Gastrocnemius medialis (tissue), 4 donors: ENCODE results near the gene TCP1. TPM values are rescaled to one million over a fixed set of nuclear protein-coding genes. Genes with fewer than 3 reads are reported as not detected.

Source experiments
- ATAC-seq, 2 donors: fragments of 150-250 bp; one replicate each; pipeline ENCODE4 v1.9.1; 2016
- DNase-seq, 2 donors: peaks; one replicate each; pipeline ENCODE4 v3.0.0-alpha.2; 2019
- H3K27ac ChIP-seq, 4 donors: fragments of 200-600 bp; sonication (generic); 1 replicate in 1 of 4; 2 replicates in 3 of 4; pipeline ENCODE4 v1.5.1; 2016 to 2018; ENCODE audit warnings: mild to moderate bottlenecking in 2 of 4, moderate library complexity in 1 of 4
- H3K27me3 ChIP-seq, 3 donors: fragments of 200-600 bp; sonication (generic) in 2 of 3; 1 replicate in 1 of 3; 2 replicates in 2 of 3; pipeline versions ENCODE4 v1.5.1 to v1.6.0; 2016 to 2019; ENCODE audit warnings: mild to moderate bottlenecking in 1 of 3, moderate library complexity in 1 of 3
- H3K36me3 ChIP-seq, 2 donors: fragments of 200-600 bp; sonication (generic) in 1 of 2; one replicate each; pipeline ENCODE4 v1.5.1; 2017 to 2018
- H3K4me1 ChIP-seq, 2 donors: fragments of 200-600 bp; sonication (generic) in 1 of 2; one replicate each; pipeline ENCODE4 v1.5.1; 2016 to 2017; ENCODE audit warnings: mild to moderate bottlenecking in 2 of 2
- H3K4me3 ChIP-seq, 4 donors: fragments of 200-600 bp; sonication (generic) in 3 of 4; 1 replicate in 1 of 4; 2 replicates in 3 of 4; pipeline ENCODE4 v1.5.1; 2016 to 2019; ENCODE audit warnings: mild to moderate bottlenecking in 2 of 4
- H3K9me3 ChIP-seq, 3 donors: fragments of 200-600 bp; sonication (generic) in 2 of 3; 1 replicate in 1 of 3; 2 replicates in 2 of 3; pipeline ENCODE4 v1.5.1; 2016 to 2019
- POLR2A ChIP-seq, 2 donors: fragments of 450-650 bp; IDR thresholded peaks; one replicate each; pipeline ENCODE4 v1.6.1; 2017; ENCODE audit warnings: antibody characterized with exemption in 2 of 2, mild to moderate bottlenecking in 2 of 2, moderate library complexity in 2 of 2
- in situ Hi-C, 4 donors: fragments of 200-750 bp; cut with MboI; loops; one replicate each; pipeline versions ENCODE4 v1.15.0 to v1.8.0; 2017; ENCODE audit warnings: low sequenced_read_pairs in 4 of 4
- intact Hi-C: fragments of 100-400 bp; cut with DNase I; formaldehyde crosslinking; loops from one replicate; pipeline ENCODE4 v1.15.1; 2023; ENCODE audit warnings: low total_unique reads
- total RNA-seq, 4 donors: library from RNA; depleted of rRNA; stranded (reverse); fragments of >200 nt; gene quantifications; one replicate each; pipeline versions ENCODE4 v1.1.0 to v1.2.3, GENCODE V29; 2016
- TF ChIP-seq, protein P1 (sequence below), 5 experiments: fragments of 450-650 bp in 3 of 5; fragments of 200-600 bp in 2 of 5; sonication (generic) in 2 of 5; IDR thresholded peaks in 4 of 5; conservative IDR thresholded peaks in 1 of 5; 1 replicate in 4 of 5; 2 replicates in 1 of 5; pipeline ENCODE4 v1.5.1; 2016 to 2019; ENCODE audit warnings: antibody characterized with exemption in 5 of 5, mild to moderate bottlenecking in 3 of 5, moderate library complexity in 3 of 5

TCP1 gene
- total RNA-seq, 4 donors from 2014 or later: 135 to 256 (median 166) TPM

DNA sequence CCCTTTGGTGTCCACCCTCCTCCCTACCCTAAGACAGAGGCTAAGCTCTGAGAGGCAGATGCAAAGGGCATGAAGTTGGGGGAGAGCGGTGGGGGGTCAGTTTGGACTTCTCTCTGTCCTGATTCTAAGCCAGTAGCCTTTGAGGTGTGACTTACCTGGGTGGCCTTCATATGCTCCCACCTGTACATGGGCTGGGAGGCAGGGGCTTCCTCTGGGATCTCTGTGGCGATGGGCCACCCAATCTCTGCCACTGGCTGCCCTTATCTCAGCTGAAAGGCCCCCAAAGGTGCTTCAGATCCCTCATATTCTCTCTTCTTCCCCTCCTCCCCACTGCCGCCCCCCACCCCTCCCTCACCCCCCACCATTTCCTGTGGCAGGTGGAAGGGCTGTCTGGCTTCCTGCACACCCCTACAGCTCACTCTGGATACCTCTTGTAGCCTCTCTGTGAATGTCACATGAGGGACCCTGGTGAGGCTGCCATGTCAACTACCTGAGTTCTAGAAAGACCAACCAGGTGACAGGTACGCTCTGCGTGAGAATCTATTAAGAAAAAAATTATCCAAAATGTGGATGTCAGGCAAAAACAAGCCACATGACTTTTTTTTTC, 44.7 kb upstream of the TCP1 start:
- intact Hi-C loops (no loop called here), in situ Hi-C loops (no loop called here)
- H3K4me3 ChIP-seq: no peak overlapping the region
- H3K36me3 ChIP-seq: no peaks in the 10 kb centered on the region
- H3K27ac ChIP-seq: no peak overlapping the region
- no peaks in the 10 kb centered on the region for H3K27me3 ChIP-seq
- no peaks in the 10 kb centered on the region for H3K9me3 ChIP-seq
- TF ChIP-seq POLR2A (IDR thresholded peaks at IDR 0.05): no peak
- TF ChIP-seq, protein P1, sequence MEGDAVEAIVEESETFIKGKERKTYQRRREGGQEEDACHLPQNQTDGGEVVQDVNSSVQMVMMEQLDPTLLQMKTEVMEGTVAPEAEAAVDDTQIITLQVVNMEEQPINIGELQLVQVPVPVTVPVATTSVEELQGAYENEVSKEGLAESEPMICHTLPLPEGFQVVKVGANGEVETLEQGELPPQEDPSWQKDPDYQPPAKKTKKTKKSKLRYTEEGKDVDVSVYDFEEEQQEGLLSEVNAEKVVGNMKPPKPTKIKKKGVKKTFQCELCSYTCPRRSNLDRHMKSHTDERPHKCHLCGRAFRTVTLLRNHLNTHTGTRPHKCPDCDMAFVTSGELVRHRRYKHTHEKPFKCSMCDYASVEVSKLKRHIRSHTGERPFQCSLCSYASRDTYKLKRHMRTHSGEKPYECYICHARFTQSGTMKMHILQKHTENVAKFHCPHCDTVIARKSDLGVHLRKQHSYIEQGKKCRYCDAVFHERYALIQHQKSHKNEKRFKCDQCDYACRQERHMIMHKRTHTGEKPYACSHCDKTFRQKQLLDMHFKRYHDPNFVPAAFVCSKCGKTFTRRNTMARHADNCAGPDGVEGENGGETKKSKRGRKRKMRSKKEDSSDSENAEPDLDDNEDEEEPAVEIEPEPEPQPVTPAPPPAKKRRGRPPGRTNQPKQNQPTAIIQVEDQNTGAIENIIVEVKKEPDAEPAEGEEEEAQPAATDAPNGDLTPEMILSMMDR (IDR thresholded peaks at IDR 0.05 in 4 of 5, conservative IDR thresholded peaks at IDR 0.05 in 1 of 5): no peak
- no peaks in the 10 kb centered on the region for H3K4me1 ChIP-seq
- no peak for ATAC-seq
- DNase-seq: no peak

- ATAC-seq (no peak), DNase-seq (no peak)
- in situ Hi-C loops (no loop called here), intact Hi-C loops (no loop called here)
- Histone ChIP-seq H3K4me1 (no peaks in the 10 kb centered on the region), H3K36me3 (no peaks in the 10 kb centered on the region), H3K27ac (no peak overlapping the region), H3K27me3 (no peaks in the 10 kb centered on the region), H3K9me3 (no peaks in the 10 kb centered on the region), H3K4me3 (no peak overlapping the region)
- TF ChIP-seq POLR2A (IDR thresholded peaks at IDR 0.05): no peak
- TF ChIP-seq, protein P1 (IDR thresholded peaks at IDR 0.05 in 4 of 5, conservative IDR thresholded peaks at IDR 0.05 in 1 of 5): no peak
These were observed 44.2 kb upstream of the TCP1 start for GRCh38 chr6:159833556-159833955.

GRCh38 chr6:159832946-159833345, 43.5 kb upstream of the TCP1 start:
- Histone ChIP-seq H3K36me3 (no peaks in the 10 kb centered on the region), H3K4me1 (no peaks in the 10 kb centered on the region), H3K27ac (no peak overlapping the region), H3K4me3 (no peak overlapping the region), H3K9me3 (no peaks in the 10 kb centered on the region), H3K27me3 (no peaks in the 10 kb centered on the region)
- intact Hi-C loops: no loop called here
- no peak for DNase-seq
- ATAC-seq: no peak
- in situ Hi-C loops: no loop called here
- TF ChIP-seq POLR2A (IDR thresholded peaks at IDR 0.05): no peak
- TF ChIP-seq, protein P1 (IDR thresholded peaks at IDR 0.05 in 4 of 5, conservative IDR thresholded peaks at IDR 0.05 in 1 of 5): no peak

DNA sequence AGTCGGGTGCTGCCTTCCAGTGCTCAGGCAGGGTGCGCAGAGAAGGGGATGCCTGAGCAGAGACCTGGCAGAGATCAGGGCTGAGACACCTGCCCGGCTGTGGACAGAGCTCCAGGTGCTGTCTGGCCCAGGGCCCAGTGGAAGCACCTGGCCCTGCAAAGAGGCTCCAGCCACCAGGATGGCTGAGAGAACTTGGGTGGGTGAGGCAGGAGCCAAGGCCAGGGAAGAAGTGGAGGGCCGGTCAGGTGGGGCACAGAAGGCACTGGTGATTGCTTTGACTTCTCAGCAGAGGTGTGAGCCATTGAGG, 41.9 kb upstream of the TCP1 start:
- no peak for TF ChIP-seq POLR2A (IDR thresholded peaks at IDR 0.05)
- TF ChIP-seq, protein P1 (IDR thresholded peaks at IDR 0.05 in 4 of 5, conservative IDR thresholded peaks at IDR 0.05 in 1 of 5): no peak
- Histone ChIP-seq H3K9me3 (no peaks in the 10 kb centered on the region), H3K4me1 (peaks cover 0 to 10% of the 10 kb centered on the region in 2 donors), H3K4me3 (no peak overlapping the region), H3K36me3 (no peaks in the 10 kb centered on the region), H3K27me3 (no peaks in the 10 kb centered on the region), H3K27ac (no peak overlapping the region)
- ATAC-seq (no peak), DNase-seq (no peak)
- intact Hi-C loops (no loop called here), in situ Hi-C loops (no loop called here)
